WTC11 (cell line): ENCODE results near the gene SLC2A4.

Experiments
- CREB1 ChIP-seq: sonication (generic); formaldehyde crosslinking; IDR thresholded peaks from 2 replicates; pipeline ENCODE4 v1.8.0; 2023; ENCODE audit warnings: mild to moderate bottlenecking, missing genetic modification reagents
- CREM ChIP-seq: sonication (generic); formaldehyde crosslinking; IDR thresholded peaks from 2 replicates; pipeline ENCODE4 v1.8.1; 2022; ENCODE audit warnings: mild to moderate bottlenecking, missing genetic modification reagents, moderate library complexity
- CTCF ChIP-seq: fragments of 200-600 bp; IDR thresholded peaks from 2 replicates; pipeline ENCODE4 v1.8.0; 2022; ENCODE audit warnings: antibody characterized with exemption
- E2F1 ChIP-seq: sonication (generic); formaldehyde crosslinking; IDR thresholded peaks from 2 replicates; pipeline ENCODE4 v1.8.0; 2022; ENCODE audit warnings: mild to moderate bottlenecking, missing genetic modification reagents
- ELF4 ChIP-seq: sonication (generic); formaldehyde crosslinking; IDR thresholded peaks from 2 replicates; pipeline ENCODE4 v1.8.1; 2022; ENCODE audit warnings: low read depth, mild to moderate bottlenecking, moderate library complexity, missing genetic modification reagents
- MAX ChIP-seq: sonication (generic); formaldehyde crosslinking; IDR thresholded peaks from 2 replicates; pipeline ENCODE4 v1.8.0; 2022; ENCODE audit warnings: mild to moderate bottlenecking, missing genetic modification reagents
- MYBL2 ChIP-seq: sonication (generic); formaldehyde crosslinking; IDR thresholded peaks from 2 replicates; pipeline ENCODE4 v1.8.1; 2023; ENCODE audit warnings: mild to moderate bottlenecking, moderate library complexity, missing genetic modification reagents
- NR2C2 ChIP-seq: sonication (generic); formaldehyde crosslinking; IDR thresholded peaks from 2 replicates; pipeline ENCODE4 v1.8.0; 2022; ENCODE audit warnings: mild to moderate bottlenecking, missing genetic modification reagents
- TP53 ChIP-seq: sonication (generic); formaldehyde crosslinking; IDR thresholded peaks from 2 replicates; pipeline ENCODE4 v1.8.1; 2023; ENCODE audit warnings: mild to moderate bottlenecking, missing genetic modification reagents
- ZBTB21 ChIP-seq: sonication (generic); formaldehyde crosslinking; IDR thresholded peaks from 2 replicates; pipeline ENCODE4 v1.8.1; 2023; ENCODE audit warnings: mild to moderate bottlenecking, missing genetic modification reagents, borderline replicate concordance
- TF ChIP-seq, protein P1 (sequence below): sonication (generic); formaldehyde crosslinking; IDR thresholded peaks from 2 replicates; pipeline ENCODE4 v1.8.0; 2022; ENCODE audit warnings: missing genetic modification reagents
- TF ChIP-seq, protein P2 (sequence below): sonication (generic); formaldehyde crosslinking; IDR thresholded peaks from 2 replicates; pipeline ENCODE4 v1.8.1; 2022; ENCODE audit warnings: low read depth, mild to moderate bottlenecking, moderate library complexity, missing genetic modification reagents, borderline replicate concordance

DNA sequence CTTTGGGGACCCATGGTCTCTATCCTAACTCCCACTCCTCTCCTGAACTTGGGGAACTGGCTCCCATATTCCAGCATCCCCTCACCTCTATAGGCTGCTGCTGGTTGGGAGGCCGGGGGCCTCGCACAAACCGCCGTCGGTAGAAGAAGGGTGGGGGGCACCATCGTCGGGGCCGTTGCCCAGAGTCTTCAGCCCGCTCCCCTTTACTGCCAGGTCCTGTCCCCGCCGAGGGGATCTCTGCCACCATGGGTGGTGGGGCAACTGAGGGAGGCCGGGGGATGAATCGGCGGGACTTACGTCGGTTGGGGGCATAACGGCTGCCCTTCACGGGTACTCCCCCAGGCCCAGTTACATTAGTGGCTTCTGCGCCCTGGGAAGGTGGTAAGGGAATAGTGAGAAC is 8.6 kb downstream of the SLC2A4 start:
- TF ChIP-seq, protein P1, sequence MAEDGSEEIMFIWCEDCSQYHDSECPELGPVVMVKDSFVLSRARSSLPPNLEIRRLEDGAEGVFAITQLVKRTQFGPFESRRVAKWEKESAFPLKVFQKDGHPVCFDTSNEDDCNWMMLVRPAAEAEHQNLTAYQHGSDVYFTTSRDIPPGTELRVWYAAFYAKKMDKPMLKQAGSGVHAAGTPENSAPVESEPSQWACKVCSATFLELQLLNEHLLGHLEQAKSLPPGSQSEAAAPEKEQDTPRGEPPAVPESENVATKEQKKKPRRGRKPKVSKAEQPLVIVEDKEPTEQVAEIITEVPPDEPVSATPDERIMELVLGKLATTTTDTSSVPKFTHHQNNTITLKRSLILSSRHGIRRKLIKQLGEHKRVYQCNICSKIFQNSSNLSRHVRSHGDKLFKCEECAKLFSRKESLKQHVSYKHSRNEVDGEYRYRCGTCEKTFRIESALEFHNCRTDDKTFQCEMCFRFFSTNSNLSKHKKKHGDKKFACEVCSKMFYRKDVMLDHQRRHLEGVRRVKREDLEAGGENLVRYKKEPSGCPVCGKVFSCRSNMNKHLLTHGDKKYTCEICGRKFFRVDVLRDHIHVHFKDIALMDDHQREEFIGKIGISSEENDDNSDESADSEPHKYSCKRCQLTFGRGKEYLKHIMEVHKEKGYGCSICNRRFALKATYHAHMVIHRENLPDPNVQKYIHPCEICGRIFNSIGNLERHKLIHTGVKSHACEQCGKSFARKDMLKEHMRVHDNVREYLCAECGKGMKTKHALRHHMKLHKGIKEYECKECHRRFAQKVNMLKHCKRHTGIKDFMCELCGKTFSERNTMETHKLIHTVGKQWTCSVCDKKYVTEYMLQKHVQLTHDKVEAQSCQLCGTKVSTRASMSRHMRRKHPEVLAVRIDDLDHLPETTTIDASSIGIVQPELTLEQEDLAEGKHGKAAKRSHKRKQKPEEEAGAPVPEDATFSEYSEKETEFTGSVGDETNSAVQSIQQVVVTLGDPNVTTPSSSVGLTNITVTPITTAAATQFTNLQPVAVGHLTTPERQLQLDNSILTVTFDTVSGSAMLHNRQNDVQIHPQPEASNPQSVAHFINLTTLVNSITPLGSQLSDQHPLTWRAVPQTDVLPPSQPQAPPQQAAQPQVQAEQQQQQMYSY (CRISPR knock-in tag), result no peak
- TF ChIP-seq ELF4 (CRISPR knock-in tag), result no peak
- no peak for TF ChIP-seq ZBTB21 (CRISPR knock-in tag)
- TF ChIP-seq, protein P2, sequence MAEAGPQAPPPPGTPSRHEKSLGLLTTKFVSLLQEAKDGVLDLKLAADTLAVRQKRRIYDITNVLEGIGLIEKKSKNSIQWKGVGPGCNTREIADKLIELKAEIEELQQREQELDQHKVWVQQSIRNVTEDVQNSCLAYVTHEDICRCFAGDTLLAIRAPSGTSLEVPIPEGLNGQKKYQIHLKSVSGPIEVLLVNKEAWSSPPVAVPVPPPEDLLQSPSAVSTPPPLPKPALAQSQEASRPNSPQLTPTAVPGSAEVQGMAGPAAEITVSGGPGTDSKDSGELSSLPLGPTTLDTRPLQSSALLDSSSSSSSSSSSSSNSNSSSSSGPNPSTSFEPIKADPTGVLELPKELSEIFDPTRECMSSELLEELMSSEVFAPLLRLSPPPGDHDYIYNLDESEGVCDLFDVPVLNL (CRISPR knock-in tag), result no peak
- TF ChIP-seq NR2C2 (CRISPR knock-in tag), result no peak
- TF ChIP-seq E2F1 (CRISPR knock-in tag), result no peak
- no peak for TF ChIP-seq CTCF
- TF ChIP-seq MAX (CRISPR knock-in tag), result no peak
- TF ChIP-seq TP53 (CRISPR knock-in tag), result no peak
- TF ChIP-seq CREM (CRISPR knock-in tag), result no peak
- no peak for TF ChIP-seq MYBL2 (CRISPR knock-in tag)
- no peak for TF ChIP-seq CREB1 (CRISPR knock-in tag)
